Left kidney (tissue), 2 donors: ENCODE measurements around the gene BID. TPM values are rescaled to one million over a fixed set of nuclear protein-coding genes. Genes with fewer than 3 reads are reported as not detected.

ENCODE experiments used
- DNase-seq: peaks from one replicate; pipeline ENCODE4 v3.0.0-alpha.2; 2013
- polyA plus RNA-seq: library from polyadenylated mRNA; unstranded; fragments of 120-200 nt; gene quantifications from one replicate; pipeline ENCODE4 v1.2.1, GENCODE V29; 2013; ENCODE audit not compliant: insufficient read length

Gene BID
- polyA plus RNA-seq, 1 donor = 16.1 TPM

DNA sequence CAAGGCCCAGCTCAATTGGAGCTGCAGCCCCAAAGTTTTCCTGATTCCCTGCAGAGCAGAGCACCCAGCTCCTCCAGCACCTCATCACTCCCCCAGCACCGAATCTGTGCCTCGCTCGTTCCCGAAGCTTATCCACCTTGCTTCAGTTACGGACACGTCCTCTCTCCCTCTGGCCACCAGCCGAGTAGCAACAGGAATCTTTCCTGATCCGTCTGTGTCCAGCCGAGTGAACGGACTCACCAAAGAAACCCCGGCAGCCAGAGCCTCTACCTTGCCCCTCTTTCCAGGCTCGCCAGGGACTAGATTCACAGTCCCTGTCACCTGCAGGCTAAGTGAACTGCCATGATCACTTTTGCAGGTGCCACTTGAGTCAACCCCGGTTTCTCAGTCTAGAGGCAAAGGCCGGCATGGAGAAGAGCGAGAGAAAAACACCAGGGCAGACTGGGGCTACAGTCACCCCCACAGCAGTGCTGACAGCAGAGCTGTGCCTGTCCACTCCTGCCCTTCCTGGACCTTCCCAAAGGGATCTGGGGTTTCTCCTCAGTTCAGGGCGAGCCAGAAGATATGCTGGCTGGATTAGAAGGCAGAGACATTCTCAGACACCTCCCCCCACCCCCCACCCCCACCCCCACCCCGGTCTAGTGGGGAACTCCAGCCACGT is 32.3 kb downstream of the BID start:
- DNase-seq = no peak

DNA sequence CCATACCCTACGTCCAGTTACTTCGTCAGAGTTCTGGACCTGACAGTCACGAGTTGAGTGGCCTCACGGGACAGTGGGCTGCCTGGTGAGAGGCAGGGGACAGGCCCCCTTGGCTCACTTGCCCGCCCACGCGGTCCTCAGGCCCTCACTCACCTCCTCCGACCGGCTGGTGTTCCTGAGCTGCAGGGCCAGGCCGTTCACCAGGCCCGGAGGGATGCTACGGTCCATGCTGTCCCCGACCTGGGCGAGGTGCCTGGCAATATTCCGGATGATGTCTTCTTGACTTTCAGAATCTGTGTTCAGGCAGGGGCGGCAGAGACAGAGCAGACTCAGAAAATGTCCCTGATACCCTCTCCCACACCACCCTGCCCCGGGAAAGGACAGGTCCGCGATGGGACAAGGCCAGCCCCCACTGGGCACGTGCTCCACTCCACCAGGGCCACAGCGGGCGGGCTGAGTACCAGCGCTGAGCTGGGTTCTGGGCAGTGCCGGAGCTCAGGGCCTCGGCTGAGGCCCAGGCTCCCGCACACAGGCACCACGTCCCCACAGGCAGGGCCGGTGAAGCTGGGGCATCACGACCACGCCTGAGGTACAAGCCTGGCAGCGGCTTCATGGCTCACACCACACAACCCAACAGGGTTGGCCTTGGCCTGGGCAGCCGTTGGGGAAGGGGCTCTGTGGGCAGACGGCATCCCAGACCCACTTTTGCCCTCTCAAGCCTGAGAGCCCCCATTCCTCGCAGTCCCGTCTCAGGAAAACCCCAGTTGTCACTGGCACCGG is 34.9 kb downstream of the BID start:
- DNase-seq = no peak

DNA sequence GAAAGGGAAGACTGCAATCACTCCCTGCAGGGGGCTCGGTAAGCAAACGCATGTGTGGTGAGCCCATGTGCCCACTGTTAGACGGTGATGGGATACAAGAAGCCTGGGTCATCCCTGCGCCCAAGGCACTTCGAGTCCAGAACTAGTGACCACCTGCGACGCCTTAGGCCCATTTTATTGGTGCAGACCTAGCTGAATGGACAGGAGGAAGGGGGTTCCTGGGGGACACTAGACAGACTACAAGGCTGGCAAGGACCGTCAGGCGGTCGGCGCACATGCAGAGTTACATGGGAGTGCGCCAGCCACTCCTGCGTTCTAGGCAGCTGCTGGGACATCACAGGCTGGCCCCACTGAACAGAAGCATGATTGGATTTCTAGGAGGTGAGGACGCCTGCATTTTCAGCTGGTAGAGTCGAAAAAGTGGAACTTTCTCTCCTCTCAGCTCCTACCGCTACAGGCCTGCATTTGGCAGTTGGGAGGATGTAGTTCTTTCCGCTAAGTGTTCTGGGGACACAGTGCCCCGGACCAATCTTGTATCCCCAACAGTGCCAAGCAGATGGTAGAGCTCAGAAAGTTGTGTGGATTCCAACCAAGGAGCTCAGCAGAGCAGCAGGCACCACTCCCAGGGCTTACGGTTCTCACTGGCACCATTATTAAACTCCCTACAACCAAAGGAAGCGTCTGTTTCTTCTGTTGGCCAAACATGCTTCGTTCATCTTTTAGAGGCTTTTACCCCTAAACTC is 35.7 kb downstream of the BID start:
- DNase-seq = no peak

DNA sequence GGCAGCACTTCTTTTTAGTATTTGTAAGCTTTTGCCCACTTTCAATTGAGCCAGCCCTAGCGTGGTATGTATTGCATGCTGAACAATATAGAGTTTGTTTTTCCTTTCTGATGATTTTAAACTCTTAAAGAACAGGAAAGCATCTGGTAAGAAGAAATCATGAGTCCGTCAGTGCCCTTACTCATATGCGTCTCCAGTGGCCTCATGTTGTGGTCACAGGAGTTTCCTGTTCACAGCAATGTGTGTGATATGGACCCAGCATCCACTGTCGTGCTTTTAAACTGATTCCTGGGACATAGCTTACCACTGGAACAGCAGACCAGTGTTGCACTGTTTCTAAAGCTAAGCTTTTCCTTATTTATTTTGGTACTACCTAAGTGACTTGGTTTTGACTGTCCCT is 40.1 kb downstream of the BID start:
- DNase-seq = no peak

DNA sequence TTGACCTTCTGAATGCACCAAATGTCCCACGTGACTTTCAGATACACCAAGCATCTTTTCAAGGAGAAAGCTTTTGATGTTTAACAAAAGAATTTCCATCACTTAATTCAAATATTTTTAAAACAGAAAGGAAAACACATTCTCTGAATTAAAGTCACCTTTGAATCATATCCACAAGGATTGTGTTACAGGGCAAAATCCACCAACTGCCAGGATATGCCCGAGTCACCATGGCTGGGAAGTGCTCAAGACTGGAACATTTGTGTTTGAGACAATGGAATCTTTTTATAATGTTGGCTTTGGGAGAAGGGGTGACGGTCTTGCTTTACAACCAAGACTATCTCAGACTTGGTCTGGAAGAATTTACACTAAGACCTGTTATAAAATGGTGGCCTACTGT is 40.8 kb downstream of the BID start:
- no peak for DNase-seq

DNA sequence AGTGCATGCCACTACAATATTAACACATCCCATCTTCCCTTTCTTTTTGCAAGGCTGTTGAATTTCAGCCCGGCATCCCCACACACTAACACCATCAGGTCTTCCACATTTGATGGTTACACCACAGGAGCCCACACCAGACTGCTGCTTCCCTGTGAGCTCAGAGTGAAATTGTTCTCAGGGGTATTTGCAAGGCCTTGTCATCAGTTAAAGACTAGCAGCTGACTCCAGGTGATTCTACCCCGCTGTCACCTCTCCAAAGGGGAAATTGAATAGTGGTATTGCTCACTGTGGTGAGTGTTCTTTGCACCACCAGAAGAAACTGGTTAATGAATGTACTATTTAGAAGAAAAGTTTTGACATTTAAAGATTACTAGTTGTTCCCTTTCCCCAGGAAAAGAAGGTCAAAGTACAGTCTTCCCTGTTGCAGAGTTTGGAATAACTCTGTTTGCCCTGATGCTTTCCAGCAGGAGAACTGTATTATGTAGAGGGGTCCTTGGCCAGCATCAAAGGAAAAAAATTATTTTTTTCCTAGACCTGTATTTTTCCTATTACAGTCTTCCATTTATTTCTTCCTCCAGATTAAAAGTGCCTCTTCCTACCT is 41.9 kb downstream of the BID start:
- DNase-seq = no peak

DNA sequence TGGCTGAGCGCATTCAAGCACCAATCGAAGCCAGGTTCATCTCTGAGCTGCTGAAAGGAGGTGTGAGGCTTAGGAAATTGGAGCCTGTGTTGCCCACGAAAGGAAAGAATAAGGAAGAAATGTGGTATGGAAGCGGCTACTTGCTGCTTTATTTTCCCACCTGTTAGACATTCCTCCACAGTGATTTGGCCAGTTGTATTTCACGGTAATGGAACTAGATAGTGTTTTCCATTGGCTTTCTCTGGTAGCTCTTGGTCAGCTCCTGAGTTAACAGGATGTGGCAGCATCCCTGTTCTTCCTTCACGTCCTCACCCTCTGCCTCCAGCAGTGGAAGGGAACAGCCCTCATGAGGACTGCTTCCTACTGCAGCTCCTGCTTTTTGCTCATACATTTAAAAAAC is 44.7 kb downstream of the BID start:
- DNase-seq = no peak

DNA sequence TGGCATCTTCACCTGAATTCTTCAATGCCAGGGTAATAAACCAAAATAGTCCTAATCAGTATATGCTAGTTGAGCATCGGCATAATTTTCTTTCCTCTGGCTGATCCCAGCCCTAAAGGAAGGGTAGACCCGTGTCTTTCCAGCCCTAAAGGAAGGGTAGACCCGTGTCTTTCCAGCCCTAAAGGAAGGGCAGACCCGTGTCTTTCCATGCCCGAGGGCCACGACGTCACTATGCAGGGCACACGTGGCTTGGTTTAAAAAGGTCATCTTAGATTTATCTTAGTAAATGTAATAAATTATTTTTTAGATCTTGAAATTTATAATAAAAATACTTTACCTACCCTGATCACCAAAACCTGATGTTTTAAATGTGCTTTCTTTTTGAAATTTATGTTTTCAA is 45.5 kb downstream of the BID start:
- no peak for DNase-seq

DNA sequence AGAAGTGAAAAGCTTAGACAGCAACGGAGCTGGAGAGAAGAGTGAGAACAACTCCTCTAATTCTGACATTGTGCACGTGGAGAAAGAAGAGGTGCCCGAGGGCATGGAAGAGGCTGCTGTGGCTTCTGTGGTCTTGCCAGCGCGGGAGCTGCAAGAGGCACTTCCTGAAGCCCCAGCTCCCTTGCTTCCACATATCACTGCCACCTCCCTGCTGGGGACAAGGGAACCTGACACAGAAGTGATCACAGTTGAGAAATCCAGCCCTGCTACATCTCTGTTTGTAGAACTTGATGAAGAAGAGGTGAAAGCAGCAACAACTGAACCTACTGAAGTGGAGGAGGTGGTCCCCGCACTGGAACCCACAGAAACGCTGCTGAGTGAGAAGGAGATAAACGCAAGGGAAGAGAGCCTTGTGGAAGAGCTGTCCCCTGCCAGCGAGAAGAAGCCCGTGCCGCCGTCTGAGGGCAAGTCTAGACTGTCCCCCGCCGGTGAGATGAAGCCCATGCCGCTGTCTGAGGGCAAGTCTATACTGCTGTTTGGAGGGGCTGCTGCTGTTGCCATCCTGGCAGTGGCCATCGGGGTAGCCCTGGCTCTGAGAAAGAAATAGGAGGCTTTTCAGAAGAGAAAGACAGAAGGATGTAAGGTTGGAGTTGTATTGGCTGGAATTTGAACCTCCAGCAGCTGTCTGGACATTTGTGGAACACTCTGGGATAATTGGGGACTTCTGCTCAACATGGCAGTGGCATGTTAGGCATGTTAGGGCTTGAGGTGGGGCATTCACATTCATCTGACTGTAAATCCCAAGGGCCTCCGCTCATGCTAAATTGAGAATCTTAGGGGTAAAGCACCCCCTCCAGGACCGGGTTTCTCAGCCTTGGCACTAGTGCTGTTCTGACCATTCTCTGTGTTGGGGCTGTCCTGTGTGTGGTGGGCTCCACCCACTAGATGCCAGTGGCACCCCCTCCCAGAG is 47.1 kb downstream of the BID start:
- DNase-seq = no peak

DNA sequence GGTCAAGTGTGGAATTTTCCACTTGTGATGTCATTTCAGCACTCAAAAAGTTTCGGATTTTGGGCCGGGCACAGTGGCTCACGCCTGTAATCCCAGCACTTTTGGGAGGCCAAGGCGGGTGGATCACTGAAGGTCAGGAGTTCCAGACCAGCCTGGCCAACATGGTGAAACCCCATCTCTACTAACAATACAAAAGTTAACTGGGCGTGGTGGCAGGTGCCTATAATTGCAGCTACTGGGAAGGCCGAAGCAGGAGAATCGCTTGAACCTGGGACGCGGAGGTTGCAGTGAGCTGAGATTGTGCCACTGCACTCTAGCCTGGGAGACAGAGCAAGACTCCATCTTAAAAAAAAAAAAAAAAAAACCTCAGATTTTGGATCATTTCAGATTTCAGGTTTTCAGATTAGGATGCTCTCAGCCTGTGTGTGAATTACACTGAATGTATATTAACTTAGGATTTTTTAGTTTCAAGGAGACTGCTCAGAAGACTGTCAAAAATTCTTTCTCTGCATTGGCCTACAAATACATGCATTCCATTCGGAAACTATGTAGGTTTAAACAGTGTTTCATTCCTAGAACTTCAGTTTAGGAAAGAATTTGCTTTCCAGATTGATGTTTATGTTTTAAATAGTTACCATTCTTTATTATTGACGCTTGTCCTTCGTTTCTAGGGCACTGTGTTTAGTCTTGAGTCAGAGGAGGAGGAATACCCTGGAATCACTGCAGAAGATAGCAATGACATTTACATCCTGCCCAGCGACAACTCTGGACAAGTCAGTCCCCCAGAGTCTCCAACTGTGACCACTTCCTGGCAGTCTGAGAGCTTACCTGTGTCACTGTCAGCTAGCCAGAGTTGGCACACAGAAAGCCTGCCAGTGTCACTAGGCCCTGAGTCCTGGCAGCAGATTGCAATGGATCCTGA is 48.0 kb downstream of the BID start:
- DNase-seq = no peak

DNA sequence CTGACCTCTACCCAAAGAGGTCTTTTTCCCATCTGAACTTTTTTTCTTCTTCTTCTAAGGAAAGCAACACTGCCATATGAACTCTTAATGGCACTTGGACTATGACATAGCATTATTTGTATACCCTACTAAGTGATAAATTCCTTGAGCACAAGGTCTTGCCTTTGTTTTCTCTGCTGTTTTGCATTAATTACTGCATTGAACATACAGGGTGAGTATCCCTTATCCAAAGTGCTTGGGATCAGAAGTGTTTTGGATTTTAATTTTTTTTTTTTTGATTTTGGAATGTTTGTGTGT is 48.8 kb downstream of the BID start:
- DNase-seq = no peak

DNA sequence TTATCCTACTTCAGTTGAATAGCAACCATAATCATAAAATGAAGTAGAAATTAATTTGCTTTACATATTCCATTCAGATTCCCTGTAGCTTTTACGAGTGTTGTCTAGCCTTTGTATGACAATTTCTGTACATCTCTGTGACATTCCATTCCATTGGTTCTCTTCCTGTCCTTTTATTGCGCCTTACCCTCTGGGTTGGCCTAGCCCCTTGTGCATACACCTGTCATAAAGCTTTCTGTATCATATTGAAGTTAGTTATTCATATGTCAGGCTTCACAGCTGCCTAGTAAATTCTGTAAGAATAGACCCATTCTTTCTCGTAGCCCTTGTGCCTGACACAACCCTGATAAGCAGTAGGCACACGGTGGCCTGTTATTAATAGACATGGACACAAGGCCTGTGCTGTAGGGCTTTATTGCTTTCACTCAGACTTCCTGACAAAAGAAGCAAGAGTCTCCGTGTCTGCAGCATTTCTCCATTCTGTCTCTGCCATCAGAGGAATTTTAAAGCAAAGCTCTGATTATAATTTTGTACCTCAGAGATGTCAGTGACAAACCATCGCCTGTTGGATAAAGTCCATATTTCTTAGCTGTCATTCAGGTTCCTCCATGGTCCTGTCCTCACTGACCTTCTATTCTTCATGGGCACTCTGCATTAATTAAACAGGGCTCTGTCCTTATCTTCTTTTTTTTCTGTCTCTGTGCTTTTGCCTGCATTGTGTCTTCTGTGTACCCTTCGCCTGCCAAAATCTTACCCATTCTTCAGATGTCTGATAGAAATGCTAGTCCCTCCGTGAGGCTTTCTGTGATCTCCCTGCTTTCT is 49.4 kb downstream of the BID start:
- no peak for DNase-seq

DNA sequence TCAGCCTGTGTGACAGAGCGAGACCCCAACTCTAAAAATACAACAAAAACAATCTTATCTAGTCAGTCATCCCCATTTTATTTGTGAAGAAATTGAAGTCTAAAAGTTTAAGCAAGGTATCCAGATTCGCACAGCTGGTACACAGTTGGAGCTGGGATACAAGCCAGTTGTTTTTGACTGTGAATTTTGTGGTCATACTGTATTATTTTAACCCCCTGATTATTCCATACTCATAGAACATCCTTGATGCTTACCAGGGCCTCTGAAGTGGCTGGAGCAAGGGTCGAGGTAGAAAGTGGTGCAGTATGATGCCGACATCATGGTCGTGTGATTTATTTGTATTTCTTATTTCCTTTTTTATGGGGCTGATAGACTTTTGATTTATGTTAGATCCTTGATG is 50.0 kb downstream of the BID start:
- no peak for DNase-seq

DNA sequence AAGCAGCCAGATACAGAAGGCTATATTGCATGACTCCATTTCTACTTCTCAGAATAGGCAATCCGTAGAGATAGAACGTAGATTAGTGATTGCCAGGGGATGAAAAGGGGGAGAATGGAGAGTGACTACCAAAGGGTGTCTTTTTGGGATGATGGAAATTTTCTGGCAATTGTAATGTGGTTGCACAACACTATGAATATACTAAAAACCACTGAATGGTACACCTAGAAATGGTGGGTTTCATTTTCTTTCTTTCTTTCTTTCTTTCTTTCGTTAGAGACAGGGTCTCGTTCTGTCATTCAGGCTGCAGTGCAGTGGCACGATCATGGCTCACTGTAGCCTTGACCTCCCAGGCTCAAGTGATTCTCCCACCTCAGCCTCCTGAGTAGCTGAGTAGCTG is 54.4 kb downstream of the BID start:
- DNase-seq = no peak

DNA sequence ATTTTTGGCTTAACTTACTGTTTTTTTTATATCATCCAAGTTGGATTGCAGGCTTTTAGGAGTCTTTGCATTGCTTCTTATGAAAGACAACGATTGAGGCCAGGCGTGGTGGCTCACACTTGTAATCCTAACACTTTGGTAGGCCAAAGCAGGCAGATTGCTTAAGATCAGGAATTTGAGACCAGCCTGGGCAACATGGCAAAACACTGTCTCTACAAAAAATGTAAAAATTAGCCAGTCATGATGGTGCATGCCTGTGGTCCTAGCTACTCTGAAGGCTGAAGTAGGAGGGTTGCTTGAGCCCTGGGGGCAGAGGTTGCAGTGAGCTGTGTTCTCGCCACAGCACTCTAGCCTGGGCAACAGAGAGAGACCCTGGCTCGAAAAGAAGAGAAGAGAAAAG is 56.6 kb downstream of the BID start:
- DNase-seq = no peak

DNA sequence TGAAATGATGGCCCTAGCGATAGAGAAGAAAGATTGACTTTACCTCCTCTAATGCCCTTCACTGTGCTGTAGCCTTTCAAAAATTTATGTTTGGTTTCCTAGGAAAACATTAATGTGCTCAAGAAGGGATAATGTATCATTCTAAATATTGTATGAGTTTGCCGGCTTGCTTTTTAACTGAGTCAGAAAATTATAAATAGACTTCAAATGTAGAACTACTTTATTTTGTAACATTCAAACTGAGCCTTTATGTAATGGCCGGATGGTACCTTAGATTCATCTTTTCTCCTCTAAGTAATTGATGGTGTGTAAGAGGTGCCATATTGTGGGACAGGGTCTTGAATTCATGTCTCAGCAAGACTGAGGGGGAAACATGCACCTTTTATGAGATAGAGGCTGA is 57.7 kb downstream of the BID start:
- no peak for DNase-seq

DNA sequence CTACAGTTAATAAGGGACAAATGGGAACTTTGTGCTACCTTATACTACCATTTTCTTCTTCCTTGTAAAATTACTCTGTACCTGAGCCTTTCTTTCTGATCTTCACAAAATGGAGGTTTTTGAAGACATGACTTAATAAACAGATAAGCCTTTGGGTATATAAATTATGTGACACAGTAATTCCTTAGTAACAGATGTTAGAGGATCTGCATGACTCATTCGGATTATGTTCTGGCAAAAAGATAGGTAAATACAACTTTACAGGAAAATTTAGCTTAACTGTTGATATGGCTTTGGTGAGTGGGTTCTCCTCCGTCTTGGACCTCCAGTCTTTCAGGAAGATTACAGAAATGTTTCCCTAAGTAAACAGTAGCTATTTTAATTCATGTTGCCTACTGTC is 61.8 kb downstream of the BID start:
- no peak for DNase-seq

DNA sequence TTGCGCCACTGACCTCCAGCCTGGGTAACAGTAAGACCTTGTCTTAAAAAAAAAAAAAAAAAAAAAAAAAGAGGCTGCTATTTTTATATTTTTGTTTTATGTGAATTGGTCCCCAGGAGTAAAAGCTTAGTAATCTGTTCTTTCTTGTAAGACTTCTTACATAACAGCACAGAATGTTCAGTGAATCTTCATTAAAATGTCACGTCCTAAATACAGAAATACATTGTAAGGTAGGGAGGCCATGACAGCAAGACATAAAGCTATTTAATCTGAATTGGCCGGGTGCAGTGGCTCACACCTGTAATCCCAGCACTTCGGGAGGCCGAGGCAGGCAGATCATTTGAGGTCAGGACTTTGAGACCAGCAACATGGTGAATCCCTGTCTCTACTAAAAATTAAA is 64.2 kb downstream of the BID start:
- DNase-seq = no peak

DNA sequence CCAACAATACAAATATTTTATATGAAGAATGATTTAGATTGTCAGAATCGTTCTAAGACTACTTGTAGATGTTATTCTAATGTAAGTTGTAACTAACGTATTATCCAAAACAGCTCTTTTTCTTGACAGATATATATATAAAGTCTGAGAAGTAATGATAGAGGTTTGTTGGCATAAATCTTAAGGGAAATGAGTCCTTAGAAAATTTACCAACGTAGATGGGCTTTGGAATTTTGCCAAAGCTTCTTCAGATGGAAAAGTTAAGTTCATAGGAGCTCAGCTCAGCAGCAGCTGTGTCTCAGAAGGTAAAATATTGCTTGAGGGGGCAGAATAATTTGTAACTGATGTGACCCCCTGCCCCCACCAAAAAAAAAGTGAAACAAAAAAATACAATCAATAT is 66.7 kb downstream of the BID start:
- DNase-seq = no peak

DNA sequence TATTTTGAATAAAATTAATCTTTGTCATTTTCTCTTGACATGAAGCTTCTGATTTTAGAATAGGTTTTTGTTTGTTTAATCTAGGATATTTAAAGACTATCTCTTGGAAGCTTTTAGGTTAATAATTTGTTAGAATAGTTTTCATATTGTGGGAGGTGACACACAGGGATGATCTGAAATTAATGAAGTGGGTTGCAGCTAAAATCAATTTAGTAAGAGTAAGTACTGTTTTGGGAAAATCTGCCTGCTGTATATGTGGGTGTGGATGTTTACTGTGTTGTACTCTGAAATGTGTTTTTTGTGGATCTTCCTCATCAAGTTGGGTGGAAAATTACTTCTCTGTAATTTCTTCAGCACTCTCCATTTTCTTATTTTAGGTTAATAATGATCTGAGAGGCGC is 67.3 kb downstream of the BID start:
- DNase-seq = no peak
